ENCODE results near the gene RBM33. TPM values are rescaled to one million over a fixed set of nuclear protein-coding genes. Genes with fewer than 3 reads are reported as not detected.

Gene RBM33
- total RNA-seq, 1 donor from 2014 or later: 67.2 TPM

GRCh38 chr7:155807789-155808548 lies 163.5 kb downstream of the RBM33 start:
- Mint-ChIP-seq H3K27me3 (peaks cover 75% of the 10 kb centered on the region), H3K4me1 (ENCODE audit: unreplicated experiment) (peaks cover 12% of the 10 kb centered on the region), H3K36me3 (no peaks in the 10 kb centered on the region), H3K4me3 (peak overlapping the region; percentile 82), H3K27ac (peak overlapping the region; percentile 73), H3K9me3 (no peaks in the 10 kb centered on the region)
- TF ChIP-seq, protein P1, sequence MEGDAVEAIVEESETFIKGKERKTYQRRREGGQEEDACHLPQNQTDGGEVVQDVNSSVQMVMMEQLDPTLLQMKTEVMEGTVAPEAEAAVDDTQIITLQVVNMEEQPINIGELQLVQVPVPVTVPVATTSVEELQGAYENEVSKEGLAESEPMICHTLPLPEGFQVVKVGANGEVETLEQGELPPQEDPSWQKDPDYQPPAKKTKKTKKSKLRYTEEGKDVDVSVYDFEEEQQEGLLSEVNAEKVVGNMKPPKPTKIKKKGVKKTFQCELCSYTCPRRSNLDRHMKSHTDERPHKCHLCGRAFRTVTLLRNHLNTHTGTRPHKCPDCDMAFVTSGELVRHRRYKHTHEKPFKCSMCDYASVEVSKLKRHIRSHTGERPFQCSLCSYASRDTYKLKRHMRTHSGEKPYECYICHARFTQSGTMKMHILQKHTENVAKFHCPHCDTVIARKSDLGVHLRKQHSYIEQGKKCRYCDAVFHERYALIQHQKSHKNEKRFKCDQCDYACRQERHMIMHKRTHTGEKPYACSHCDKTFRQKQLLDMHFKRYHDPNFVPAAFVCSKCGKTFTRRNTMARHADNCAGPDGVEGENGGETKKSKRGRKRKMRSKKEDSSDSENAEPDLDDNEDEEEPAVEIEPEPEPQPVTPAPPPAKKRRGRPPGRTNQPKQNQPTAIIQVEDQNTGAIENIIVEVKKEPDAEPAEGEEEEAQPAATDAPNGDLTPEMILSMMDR (conservative IDR thresholded peaks at IDR 0.05): no peak
- DNase-seq (ENCODE audit: extremely low spot score, unreplicated experiment): no peak

DNA sequence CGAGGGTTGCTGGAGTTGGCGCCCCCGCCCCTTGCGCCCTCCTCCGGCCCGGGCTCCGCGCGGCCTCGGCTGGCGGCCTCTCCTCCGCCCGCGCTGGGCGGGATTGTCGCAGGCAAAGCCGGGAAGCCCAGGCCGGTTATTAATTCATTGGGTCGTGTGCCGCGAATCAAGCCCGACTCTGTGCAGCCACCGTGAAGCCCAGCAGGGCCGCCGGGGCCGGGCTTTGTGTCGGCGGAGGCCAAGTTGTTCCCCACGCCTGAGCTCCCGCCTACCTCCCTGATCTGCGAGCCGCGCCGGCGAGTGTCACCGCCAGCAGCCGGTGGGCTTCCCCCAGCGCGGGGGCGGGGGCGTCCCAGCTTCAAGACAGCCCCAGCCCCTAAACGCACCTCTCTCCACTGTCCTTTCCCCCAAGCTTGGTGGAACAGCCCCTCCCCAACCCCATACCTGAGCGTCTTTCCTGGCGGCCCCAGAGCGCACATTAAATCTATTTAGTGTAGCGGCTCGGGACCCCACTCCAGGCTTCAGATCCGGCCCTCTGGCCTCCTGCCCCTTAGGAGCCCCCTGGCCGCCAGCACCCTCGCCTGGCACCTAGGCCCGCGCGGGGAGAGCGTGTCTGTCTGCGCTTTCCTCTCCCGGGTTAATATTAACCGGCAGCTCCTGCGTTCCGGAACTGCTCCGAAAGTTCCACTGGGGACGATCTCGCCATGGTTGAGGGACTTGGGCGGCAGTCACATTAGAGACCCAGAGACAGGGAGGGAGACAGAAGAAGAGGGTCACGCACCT lies 164.3 kb downstream of the RBM33 start:
- H3K4me1 Mint-ChIP-seq (ENCODE audit: unreplicated experiment): peaks cover 12% of the 10 kb centered on the region
- no peaks in the 10 kb centered on the region for H3K9me3 Mint-ChIP-seq
- H3K27me3 Mint-ChIP-seq: peaks cover 78% of the 10 kb centered on the region
- TF ChIP-seq, protein P1 (conservative IDR thresholded peaks at IDR 0.05): no peak
- no peak for DNase-seq (ENCODE audit: extremely low spot score, unreplicated experiment)
- no peaks in the 10 kb centered on the region for H3K36me3 Mint-ChIP-seq
- H3K27ac Mint-ChIP-seq: peak overlapping the region; percentile 65
- H3K4me3 Mint-ChIP-seq: peak overlapping the region; percentile 86

- no peak for DNase-seq (ENCODE audit: extremely low spot score, unreplicated experiment)
- peaks cover 12% of the 10 kb centered on the region for H3K4me1 Mint-ChIP-seq (ENCODE audit: unreplicated experiment)
- no peaks in the 10 kb centered on the region for H3K36me3 Mint-ChIP-seq
- peak overlapping the region; percentile 86 for H3K4me3 Mint-ChIP-seq
- TF ChIP-seq, protein P1 (conservative IDR thresholded peaks at IDR 0.05): no peak
- no peaks in the 10 kb centered on the region for H3K9me3 Mint-ChIP-seq
- H3K27me3 Mint-ChIP-seq: peaks cover 79% of the 10 kb centered on the region
- peak overlapping the region; percentile 65 for H3K27ac Mint-ChIP-seq
Measured at GRCh38 chr7:155809332-155809946, 165.0 kb downstream of the RBM33 start.

DNA sequence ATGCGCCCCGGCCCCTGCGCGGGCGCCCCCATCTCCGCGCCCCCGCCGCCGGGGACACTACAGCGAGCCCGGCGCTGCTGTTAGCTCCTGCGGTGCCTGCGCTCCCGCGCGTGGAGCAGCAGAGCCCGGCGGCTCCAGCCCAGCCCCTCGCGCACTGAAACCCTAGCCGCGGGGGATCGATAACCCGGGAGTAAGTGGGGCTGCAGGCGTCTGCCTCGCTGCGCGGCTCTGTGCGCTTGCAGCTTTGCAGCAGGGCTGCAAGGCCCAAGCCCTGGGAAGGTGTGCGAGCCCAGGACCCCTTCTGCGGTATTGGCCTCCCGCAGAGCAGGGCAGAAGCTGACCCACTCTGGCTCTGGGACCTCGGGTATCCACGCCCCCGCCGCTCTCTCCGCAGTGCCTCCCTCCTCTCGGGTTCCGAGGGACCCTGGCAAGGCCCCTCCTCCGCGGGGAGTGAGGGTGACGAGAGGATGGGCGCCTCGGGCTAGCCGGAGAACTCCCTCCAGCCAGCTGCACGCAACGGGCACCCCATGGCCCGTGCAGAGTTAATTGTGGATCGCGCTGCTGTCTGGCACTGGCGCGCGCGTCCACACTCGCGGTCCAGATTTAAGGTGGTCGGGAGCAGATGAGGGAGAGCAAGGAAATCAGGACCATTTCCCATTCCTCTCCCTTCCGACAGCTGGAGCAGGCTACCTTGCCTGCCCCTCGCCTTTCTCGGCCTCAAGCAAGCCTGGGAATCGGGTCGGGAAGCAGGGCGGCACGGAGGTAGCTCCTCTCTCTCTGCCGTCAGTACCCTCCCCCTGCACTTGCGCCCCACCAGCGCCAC lies 165.7 kb downstream of the RBM33 start:
- no peaks in the 10 kb centered on the region for H3K36me3 Mint-ChIP-seq
- DNase-seq (ENCODE audit: extremely low spot score, unreplicated experiment): no peak
- H3K27me3 Mint-ChIP-seq: peaks cover 75% of the 10 kb centered on the region
- H3K9me3 Mint-ChIP-seq: no peaks in the 10 kb centered on the region
- peaks cover 12% of the 10 kb centered on the region for H3K4me1 Mint-ChIP-seq (ENCODE audit: unreplicated experiment)
- no peak overlapping the region for H3K27ac Mint-ChIP-seq
- TF ChIP-seq, protein P1 (conservative IDR thresholded peaks at IDR 0.05): no peak
- peak overlapping the region; percentile 90 for H3K4me3 Mint-ChIP-seq

Measured in type B pancreatic cell (in vitro differentiated cells).